HepG2 (cell line): ENCODE results near the gene ZNF800. TPM values are rescaled to one million over a fixed set of nuclear protein-coding genes. Genes with fewer than 3 reads are reported as not detected.

ENCODE experiments used
- CBFB ChIP-seq: sonication (generic); formaldehyde crosslinking; IDR thresholded peaks from 2 replicates; pipeline ENCODE4 v1.4.0; 2020; ENCODE audit warnings: missing genetic modification reagents
- EEA1 ChIP-seq: sonication (generic); formaldehyde crosslinking; IDR thresholded peaks from 2 replicates; pipeline ENCODE4 v1.5.1; 2020; ENCODE audit warnings: mild to moderate bottlenecking, missing genetic modification reagents, borderline replicate concordance
- FOXK2 ChIP-seq: fragments of 450-650 bp; IDR thresholded peaks from 2 replicates; pipeline ENCODE4 v1.6.1; 2016
- PATZ1 ChIP-seq: sonication (generic); formaldehyde crosslinking; IDR thresholded peaks from 2 replicates; pipeline ENCODE4 v1.4.0; 2020; ENCODE audit warnings: missing genetic modification reagents
- RFXAP ChIP-seq: sonication (generic); formaldehyde crosslinking; IDR thresholded peaks from 2 replicates; pipeline ENCODE4 v1.4.0; 2020; ENCODE audit warnings: missing genetic modification reagents, borderline replicate concordance
- TAF15 ChIP-seq: fragments of 200-400 bp; formaldehyde crosslinking; IDR thresholded peaks from one replicate; pipeline ENCODE4 v1.6.1; 2018; ENCODE audit warnings: mild to moderate bottlenecking, low read depth, low read length; ENCODE audit not compliant: poor library complexity, severe bottlenecking
- ZBTB43 ChIP-seq: sonication (generic); formaldehyde crosslinking; conservative IDR thresholded peaks from 2 replicates; pipeline ENCODE4 v1.4.0; 2020; ENCODE audit warnings: missing genetic modification reagents
- ZNF878 ChIP-seq: sonication (generic); formaldehyde crosslinking; IDR thresholded peaks from 2 replicates; pipeline ENCODE4 v1.8.1; 2023; ENCODE audit warnings: mild to moderate bottlenecking, missing genetic modification reagents, moderate library complexity
- ZUFSP ChIP-seq: sonication (generic); formaldehyde crosslinking; IDR thresholded peaks from 2 replicates; pipeline ENCODE4 v1.9.0; 2021; ENCODE audit warnings: missing genetic modification reagents, mild to moderate bottlenecking, borderline replicate concordance
- polyA plus RNA-seq, 8 experiments: library from polyadenylated mRNA; depleted of rRNA in 3 of 8; stranded (reverse) in 7 of 8; unstranded in 1 of 8; fragments of >200 nt; fragmentation: Illumina TruSeq in 4 of 8; extraction: Trizol in 4 of 8; gene quantifications; 2 replicates each; pipeline versions ENCODE4 v1.2.1 to v1.2.3, GENCODE V29; 2011 to 2016; ENCODE audit warnings: low read depth in 4 of 8, missing spikeins in 1 of 8, mixed read lengths in 1 of 8; ENCODE audit not compliant: insufficient read depth in 1 of 8
- total RNA-seq, 5 experiments: library from RNA; depleted of rRNA; stranded (reverse); fragments of >200 nt; fragmentation: Illumina TruSeq; extraction: Trizol; gene quantifications; 2 replicates each; pipeline ENCODE4 v1.2.3, GENCODE V29; 2016; ENCODE audit warnings: low read depth in 1 of 5
- TF ChIP-seq, protein P1 (sequence below): sonication (generic); formaldehyde crosslinking; IDR thresholded peaks from 2 replicates; pipeline ENCODE4 v1.5.0; 2020; ENCODE audit warnings: missing genetic modification reagents
- TF ChIP-seq, protein P2 (sequence below): sonication (generic); formaldehyde crosslinking; IDR thresholded peaks from 2 replicates; pipeline ENCODE4 v1.4.0; 2020; ENCODE audit warnings: mild to moderate bottlenecking, missing genetic modification reagents
- TF ChIP-seq, protein P3 (sequence below): sonication (generic); formaldehyde crosslinking; IDR thresholded peaks from 2 replicates; pipeline ENCODE4 v1.8.1; 2023; ENCODE audit warnings: mild to moderate bottlenecking, missing genetic modification reagents

ZNF800 gene
- total and polyA plus RNA-seq, 2 of the 13 experiments (the other 11 are each of a cell fraction or from before 2014, with no cell fraction given) = 7.1 to 12.7 TPM

DNA sequence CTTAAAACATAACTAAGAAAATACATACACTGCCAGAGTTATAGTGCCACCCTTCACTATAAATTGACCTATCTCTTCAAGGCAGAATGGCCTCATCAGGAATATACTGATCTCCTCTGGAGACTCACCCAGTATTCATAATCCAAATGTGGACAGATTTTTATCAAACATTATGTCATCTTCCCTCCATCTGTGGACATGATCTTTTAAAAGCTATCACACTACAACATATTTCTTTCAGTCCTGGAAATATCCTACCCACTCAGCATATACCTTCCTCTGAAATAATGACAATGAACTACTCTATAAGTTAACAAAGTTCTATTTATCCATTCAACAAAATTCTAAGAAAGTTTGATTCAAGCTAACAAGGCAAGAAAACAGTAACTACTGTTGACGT lies 3.2 kb downstream of the ZNF800 start (continued):
- TF ChIP-seq ZBTB43 (CRISPR knock-in tag) (no peak), CBFB (CRISPR knock-in tag) (no peak), PATZ1 (CRISPR knock-in tag) (no peak), RFXAP (CRISPR knock-in tag) (no peak), TAF15 (no peak), ZNF878 (CRISPR knock-in tag) (no peak), EEA1 (no peak), ZUFSP (CRISPR knock-in tag) (no peak), FOXK2 (no peak)
- TF ChIP-seq, protein P1, sequence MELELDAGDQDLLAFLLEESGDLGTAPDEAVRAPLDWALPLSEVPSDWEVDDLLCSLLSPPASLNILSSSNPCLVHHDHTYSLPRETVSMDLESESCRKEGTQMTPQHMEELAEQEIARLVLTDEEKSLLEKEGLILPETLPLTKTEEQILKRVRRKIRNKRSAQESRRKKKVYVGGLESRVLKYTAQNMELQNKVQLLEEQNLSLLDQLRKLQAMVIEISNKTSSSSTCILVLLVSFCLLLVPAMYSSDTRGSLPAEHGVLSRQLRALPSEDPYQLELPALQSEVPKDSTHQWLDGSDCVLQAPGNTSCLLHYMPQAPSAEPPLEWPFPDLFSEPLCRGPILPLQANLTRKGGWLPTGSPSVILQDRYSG = no peak
- TF ChIP-seq, protein P2, sequence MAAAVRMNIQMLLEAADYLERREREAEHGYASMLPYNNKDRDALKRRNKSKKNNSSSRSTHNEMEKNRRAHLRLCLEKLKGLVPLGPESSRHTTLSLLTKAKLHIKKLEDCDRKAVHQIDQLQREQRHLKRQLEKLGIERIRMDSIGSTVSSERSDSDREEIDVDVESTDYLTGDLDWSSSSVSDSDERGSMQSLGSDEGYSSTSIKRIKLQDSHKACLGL (CRISPR knock-in tag) = no peak
- TF ChIP-seq, protein P3, sequence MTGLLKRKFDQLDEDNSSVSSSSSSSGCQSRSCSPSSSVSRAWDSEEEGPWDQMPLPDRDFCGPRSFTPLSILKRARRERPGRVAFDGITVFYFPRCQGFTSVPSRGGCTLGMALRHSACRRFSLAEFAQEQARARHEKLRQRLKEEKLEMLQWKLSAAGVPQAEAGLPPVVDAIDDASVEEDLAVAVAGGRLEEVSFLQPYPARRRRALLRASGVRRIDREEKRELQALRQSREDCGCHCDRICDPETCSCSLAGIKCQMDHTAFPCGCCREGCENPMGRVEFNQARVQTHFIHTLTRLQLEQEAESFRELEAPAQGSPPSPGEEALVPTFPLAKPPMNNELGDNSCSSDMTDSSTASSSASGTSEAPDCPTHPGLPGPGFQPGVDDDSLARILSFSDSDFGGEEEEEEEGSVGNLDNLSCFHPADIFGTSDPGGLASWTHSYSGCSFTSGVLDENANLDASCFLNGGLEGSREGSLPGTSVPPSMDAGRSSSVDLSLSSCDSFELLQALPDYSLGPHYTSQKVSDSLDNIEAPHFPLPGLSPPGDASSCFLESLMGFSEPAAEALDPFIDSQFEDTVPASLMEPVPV = no peak
